Measurements from ENCODE around the gene C1QTNF9.
"Not testable (repeated sequence)": the region's sequence is repeated elsewhere in the genome, so short reads cannot be mapped to it uniquely, and the experiment has no call there.

The C1QTNF9 gene

GRCh38 chr13:24366315-24366714 is 56.9 kb downstream of the C1QTNF9 start:
- not testable (repeated sequence) for DNase-seq

- DNase-seq: not testable (repeated sequence)
Observed at GRCh38 chr13:24371273-24371672, 61.9 kb downstream of the C1QTNF9 start.

Measured in NCI-H1048 (cell line).